Measurements from ENCODE around the gene AMBRA1. TPM values are rescaled to one million over a fixed set of nuclear protein-coding genes. Genes with fewer than 3 reads are reported as not detected.
A peak's percentile ranks its signal among the peaks of the same experiment; 100 is the strongest.

Gene AMBRA1
- total and polyA plus RNA-seq, 2 of the 8 experiments (the other 6 are each of a cell fraction or from before 2014, with no cell fraction given), result 14.2 to 37.4 TPM

DNA sequence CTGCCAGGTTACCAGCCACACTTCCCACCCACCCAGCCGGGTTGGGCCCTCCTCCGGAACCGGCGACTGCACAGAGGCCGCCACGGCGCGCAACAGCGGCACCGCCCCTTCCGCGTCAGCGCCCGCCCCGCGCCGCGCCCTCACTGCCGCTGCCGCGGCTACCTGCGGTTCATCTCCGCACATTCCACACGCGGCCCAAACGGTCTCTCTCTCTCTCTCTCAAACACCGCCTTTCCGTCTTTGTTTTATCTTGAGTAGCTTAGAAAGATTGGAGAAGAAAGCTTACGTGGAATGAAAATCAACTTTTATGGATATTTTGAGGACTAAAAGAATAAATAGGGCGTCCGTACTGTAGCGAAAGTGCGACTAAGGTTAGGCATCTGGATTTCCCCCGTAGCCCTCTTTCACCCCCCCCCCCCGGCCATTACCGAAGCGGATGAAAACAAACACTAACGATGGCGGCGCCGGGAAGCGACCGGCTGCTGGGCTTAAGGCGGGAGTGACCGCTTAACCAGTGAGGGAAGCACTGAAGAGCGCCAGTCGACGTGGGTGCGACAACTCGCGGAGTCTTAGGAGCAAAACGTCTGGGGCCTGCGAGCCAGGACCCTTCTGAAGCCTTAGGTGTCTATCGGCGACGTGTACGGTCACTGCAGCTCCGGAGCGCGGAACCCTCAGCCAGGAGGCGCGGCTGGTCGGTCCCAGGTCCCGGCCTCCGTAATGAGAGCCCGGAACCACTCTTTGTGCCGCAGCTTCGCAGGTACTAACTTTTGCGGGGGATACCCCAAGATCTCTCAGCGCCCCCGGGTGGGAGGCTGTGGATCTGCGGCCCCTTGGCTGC lies 23.5 kb upstream of the AMBRA1 start, which contains the start of the genes ATG13 and HARBI1 (continued):
- TF ChIP-seq PHF8 (conservative IDR thresholded peaks at IDR 0.05; ENCODE audit: low read depth, low read length) (peak; percentile 89), BCL11A (IDR thresholded peaks at IDR 0.05; ENCODE audit: low read depth in 2 of 2, low read length in 2 of 2) (no peak), E2F6 (IDR thresholded peaks at IDR 0.05) (0 out of 2 replicates have a peak, but pooled peaks have one; percentile 13), EP300 (IDR thresholded peaks at IDR 0.05; ENCODE audit: borderline replicate concordance in 1 of 2, low read depth in 2 of 2, low read length in 2 of 2) (peak; percentile 31 to 97; a peak in 1 of 3 replicates), NRF1 (IDR thresholded peaks at IDR 0.05; ENCODE audit: low read depth, low read length) (no peak), KDM5A (IDR thresholded peaks at IDR 0.05; ENCODE audit: low read length) (peak; percentile 76), TEAD4 (IDR thresholded peaks at IDR 0.05; ENCODE audit: low read depth, low read length) (no peak), ZNF274 (IDR thresholded peaks at IDR 0.05; ENCODE audit: borderline replicate concordance, extremely low read depth, low read length) (no peak), POLR2A (IDR thresholded peaks at IDR 0.05; ENCODE audit: control extremely low read depth in 1 of 2, low read depth in 2 of 2, low read length in 2 of 2) (peak in 1 of 2 experiments; percentile 86; a peak in 2 of 3 replicates), SP1 (IDR thresholded peaks at IDR 0.05; ENCODE audit: low read depth, low read length) (peak; percentile 76), RNF2 (IDR thresholded peaks at IDR 0.05; ENCODE audit: borderline replicate concordance, low read depth, low read length, missing control alignments, poor library complexity, severe bottlenecking) (no peak), CREB1 (IDR thresholded peaks at IDR 0.05) (peak; percentile 80), HDAC2 (IDR thresholded peaks at IDR 0.05; ENCODE audit: borderline replicate concordance in 1 of 2, low read depth in 2 of 2, low read length in 2 of 2) (peak; percentile 21 to 73; a peak in 2 of 4 replicates), RBBP5 (IDR thresholded peaks at IDR 0.05; ENCODE audit: borderline replicate concordance, low read depth, low read length) (0 out of 2 replicates have a peak, but pooled peaks have one; percentile 83), CTCF (IDR thresholded peaks at IDR 0.05; ENCODE audit: control extremely low read depth in 1 of 3, insufficient read depth in 1 of 3, low read depth in 1 of 3, low read length in 3 of 3) (peak; percentile 53 to 68 (median 66)), EZH2 (IDR thresholded peaks at IDR 0.05; ENCODE audit: low read depth, low read length, severe bottlenecking) (no peak), TAF1 (IDR thresholded peaks at IDR 0.05; ENCODE audit: low read depth, low read length) (peak; percentile 84), POLR2AphosphoS5 (IDR thresholded peaks at IDR 0.05; ENCODE audit: low read depth, low read length) (peak; percentile 54)
- TF ChIP-seq, protein P1, sequence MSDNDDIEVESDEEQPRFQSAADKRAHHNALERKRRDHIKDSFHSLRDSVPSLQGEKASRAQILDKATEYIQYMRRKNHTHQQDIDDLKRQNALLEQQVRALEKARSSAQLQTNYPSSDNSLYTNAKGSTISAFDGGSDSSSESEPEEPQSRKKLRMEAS (IDR thresholded peaks at IDR 0.05), result peak; percentile 37

All from H1 (cell line).